ENCODE results near the gene ANLN.
"Not testable (repeated sequence)": the region's sequence is repeated elsewhere in the genome, so short reads cannot be mapped to it uniquely, and the experiment has no call there.

ANLN gene, protein sequence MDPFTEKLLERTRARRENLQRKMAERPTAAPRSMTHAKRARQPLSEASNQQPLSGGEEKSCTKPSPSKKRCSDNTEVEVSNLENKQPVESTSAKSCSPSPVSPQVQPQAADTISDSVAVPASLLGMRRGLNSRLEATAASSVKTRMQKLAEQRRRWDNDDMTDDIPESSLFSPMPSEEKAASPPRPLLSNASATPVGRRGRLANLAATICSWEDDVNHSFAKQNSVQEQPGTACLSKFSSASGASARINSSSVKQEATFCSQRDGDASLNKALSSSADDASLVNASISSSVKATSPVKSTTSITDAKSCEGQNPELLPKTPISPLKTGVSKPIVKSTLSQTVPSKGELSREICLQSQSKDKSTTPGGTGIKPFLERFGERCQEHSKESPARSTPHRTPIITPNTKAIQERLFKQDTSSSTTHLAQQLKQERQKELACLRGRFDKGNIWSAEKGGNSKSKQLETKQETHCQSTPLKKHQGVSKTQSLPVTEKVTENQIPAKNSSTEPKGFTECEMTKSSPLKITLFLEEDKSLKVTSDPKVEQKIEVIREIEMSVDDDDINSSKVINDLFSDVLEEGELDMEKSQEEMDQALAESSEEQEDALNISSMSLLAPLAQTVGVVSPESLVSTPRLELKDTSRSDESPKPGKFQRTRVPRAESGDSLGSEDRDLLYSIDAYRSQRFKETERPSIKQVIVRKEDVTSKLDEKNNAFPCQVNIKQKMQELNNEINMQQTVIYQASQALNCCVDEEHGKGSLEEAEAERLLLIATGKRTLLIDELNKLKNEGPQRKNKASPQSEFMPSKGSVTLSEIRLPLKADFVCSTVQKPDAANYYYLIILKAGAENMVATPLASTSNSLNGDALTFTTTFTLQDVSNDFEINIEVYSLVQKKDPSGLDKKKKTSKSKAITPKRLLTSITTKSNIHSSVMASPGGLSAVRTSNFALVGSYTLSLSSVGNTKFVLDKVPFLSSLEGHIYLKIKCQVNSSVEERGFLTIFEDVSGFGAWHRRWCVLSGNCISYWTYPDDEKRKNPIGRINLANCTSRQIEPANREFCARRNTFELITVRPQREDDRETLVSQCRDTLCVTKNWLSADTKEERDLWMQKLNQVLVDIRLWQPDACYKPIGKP

DNA sequence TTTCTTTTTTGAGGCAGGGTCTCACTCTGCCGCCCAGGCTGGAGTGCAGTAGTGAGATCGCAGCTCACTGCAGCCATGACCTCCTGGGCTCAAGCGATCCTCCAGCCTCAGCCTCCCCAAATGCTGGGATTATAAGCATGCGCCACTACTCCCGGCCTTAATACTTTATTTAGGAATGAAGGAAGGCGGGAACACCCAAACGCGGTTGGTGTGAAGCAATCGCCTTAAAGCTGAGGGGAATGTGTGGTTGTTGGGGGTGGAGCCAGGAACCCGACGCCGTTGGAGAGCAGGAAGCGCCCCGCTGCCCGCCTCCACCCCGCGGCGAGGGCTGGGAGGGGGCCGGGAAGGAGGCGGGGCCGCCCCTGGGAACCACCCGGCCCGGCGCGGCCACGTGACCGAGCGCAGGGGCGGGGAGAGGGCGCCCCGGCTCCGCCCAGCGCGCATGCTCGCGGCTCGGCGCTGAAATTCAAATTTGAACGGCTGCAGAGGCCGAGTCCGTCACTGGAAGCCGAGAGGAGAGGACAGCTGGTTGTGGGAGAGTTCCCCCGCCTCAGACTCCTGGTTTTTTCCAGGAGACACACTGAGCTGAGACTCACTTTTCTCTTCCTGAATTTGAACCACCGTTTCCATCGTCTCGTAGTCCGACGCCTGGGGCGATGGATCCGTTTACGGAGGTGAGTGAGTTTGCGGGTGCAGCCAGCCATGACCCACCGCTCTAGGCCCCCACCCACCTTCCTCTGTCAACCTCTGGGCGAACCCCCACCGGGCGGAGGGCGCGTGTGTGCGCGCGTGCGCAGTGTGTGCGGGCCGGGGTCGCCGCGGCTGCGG is at the start of gene ANLN:
TSS of gene ANLN (plus strand) at position 492 of the 828 bp plus-strand sequence. CDS start at position 657, 165 bp downstream.
- peak; percentile 91 for DNase-seq

DNA sequence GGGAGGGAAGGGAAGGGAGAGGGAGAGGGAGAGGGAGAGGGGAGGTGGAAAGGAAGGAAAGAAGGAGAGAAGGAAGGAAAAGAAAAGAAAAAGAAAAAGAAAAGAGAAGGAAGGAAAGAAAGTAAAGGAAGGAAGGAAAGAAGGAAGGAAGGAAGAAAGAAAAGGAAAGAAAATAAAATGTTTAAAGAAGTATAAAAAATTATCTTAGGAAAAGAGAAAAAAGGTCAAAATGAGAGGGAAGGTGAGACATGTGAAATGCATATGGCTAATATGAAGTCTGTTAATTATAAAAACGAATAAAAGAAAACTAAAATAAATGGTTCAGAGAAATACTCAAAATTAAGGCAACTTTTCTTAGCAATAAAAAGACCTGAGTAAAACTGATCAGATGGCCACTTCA is 46.1 kb upstream of the ANLN start:
- no peak for DNase-seq

DNA sequence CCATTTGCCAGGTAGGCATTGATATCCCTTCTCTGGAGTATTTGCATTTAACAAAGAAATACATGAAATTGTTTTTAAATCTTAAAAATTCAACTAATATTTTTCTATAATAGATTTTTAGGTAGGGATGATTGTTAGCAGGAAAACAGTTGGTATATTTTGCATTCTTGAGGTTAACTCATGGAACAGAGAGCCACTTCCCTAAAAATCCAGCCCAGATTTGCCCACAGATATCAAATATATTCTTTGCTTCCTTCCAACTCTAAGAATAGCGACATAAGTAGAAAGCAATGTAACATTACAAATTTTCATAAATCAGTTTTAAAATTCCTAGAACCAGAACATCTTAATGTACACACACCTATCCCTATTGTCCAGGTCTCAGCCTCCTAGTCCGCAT is 45.0 kb upstream of the ANLN start:
- no peak for DNase-seq

DNA sequence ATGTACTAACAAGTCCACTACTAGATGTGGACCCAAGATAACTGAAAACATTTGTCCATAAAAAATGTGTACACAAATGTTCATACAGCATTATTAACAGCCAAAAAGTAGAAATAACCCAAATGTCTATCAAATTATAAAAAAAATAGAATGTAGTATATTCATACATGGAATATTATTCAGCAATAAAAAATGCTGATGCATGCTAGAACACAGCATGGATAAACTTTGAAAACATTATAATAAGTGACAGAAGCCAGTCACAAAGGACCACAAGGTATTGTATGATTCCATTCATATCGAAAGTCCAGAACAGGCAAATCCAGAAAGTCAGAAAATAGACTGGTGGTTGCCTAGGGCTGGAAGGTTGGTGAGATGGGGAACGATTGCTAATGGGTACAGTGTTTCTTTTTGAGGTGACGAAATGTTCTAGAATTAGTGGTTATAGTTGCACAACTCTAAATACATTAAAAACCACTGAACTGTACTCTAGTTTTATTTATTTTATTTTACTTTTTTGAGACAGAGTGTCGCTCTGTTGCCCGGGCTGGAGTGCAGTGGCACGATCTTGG is 43.3 kb upstream of the ANLN start:
- no peak for DNase-seq

DNA sequence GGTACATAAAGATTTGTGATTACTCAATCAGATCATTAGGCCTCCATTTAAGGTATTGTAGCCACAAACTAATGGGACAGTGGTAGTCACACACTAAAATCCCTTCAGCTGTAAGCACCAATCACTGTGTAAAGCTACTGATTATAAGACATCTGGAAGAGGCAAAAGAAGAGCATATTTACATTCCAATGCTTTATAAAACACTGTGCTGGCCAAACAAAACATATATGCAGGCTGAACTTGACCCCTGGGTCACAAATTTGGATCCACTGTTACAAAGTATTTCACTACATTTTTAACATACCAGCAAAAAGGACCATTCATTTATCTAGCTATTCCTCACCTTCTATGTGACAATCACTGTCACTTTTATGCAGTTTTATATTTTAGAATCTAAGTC is 41.4 kb upstream of the ANLN start:
- no peak for DNase-seq

DNA sequence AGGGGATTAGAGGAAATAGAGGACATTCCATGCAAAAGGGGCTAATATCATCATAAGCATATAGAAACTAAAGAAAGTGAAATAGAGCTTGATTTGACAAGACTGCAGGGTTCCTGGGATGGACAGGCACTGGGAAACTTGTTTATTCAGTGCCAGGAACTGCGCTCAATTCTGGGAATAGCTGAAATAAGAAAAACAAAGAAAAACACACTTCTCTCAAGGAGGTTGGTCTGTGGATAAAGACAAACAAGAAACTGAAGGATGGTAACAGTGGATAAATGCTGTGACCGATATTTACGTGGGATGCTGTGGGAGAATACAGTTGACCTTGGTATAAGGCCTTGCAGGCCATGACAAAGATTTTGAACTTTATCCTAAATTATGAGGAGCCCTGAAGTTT is 40.9 kb upstream of the ANLN start:
- DNase-seq = no peak

DNA sequence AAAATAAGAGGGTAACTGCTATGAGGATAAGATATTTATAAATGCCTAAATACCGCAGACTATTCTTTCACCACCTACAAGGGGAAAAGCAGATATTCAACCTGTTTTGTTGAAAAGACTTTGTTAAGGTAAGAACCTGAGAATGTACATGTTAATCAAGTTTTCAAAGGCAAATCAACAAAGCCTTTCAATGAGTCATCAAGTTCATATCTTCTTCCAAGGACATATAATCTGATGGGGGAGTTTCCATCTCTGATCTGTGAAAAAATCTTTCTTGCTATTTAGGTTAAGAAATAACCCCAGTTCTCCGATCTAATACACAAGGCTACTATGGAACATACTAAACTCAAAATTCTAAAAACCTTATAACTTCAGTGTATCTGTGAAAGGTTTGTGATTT is 40.0 kb upstream of the ANLN start:
- no peak for DNase-seq

DNA sequence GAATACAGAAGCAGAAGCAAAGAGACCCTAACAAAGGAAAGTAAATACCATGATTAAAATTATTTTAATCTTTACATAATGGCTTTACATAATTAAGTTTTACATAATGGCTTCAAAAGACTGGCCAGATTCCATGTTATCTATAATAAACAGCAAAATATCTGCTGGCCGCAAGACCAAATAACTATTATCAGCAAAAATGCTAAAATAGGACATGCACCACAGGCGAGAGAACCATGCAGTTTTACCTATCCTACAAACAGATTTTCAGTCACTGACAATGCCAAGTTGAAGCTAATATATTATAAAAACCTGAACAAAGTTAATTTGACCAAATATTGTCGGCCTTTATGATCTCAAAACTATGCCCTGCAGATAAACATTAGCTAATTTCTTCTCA is 34.2 kb upstream of the ANLN start:
- DNase-seq = no peak

DNA sequence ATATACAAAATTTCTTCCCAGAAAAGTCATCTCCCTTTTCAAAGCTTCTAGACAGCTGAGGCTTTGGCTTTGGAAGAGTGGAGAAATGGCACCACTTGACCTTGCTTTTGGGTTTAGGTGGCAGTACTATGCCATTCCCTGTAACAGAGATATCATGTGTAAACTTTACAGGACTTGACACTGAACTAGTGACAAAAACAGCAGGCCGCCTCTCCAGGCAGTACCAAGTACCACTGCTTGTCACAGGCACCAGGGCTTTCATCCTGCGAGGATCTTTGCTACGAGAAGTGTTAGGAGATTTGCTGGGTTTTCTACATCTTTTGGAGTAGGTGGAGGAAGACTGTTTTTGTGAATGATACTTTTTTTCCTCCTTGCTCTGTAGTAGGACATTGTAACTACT is 32.6 kb upstream of the ANLN start:
- no peak for DNase-seq

DNA sequence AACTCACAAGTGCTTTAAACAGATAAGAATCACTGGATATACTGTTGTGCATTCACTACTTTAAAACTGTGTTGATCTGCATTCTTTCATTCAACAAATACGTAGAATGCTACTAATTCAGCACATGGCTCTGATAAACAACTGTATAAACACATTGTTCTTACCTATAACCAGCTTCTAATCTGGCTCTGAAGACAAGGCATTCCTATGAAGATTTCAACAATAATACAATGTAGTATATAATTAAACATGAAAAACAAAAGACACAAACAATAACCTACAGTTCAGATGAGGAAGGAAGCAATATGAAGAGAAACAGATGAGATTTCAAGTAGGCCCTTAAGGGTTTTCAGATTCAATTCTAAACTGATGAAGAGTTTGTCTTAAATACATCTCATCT is 31.1 kb upstream of the ANLN start:
- no peak for DNase-seq

DNA sequence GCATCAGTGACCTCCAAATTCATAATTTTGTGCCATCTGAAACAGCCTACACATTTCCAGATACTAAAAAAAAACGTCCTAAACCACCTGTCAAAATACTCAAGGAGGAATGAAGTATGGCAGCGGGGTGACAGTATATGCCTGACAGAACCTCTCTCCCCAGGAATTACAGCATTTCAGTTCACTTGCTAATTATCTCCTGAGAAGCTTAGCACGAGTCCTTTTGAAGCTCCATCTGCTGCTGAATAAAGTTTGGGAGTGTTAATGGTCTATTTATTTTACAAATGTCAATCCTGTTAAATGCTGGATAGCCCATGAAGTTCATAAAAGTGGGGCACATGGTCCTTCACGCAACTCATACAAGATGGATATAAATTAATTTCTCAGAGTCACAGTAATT is 29.4 kb upstream of the ANLN start:
- no peak for DNase-seq

DNA sequence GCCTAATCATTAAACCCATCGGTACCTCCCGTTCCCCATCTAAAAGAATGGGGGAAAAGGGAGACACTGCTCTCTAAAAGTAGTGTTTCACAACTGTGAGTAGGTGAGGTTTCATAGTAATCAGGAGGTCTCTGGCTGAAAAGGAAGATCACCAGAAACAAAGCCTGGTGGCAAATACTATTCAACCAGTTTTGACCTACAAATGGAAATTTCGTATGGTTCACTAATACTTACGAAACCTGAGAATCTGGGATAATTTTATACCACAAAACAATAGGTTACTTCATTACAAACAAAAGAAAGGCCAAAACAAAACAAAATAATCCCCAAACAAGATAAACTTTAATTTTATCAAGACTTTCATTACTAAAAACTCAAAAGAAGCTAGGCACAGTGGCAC is 28.4 kb upstream of the ANLN start:
- no peak for DNase-seq

DNA sequence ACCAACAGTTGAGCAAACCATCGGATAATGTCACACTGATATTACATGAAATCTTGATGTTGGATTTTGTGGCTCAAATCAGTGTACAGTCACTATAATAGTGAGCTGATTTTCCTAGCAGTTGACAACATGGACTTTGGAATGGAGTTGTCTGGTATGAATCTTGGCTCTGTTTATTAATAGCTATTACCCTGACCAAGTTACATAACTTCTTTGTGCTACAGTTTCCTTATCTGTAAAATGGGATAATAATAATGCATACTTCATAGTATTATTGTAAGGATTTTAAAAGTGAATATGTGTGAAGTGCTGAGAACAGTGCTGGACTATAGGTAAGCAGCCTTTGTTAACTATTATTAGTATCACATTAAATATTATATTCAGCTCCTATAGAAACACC is 26.1 kb upstream of the ANLN start:
- no peak for DNase-seq

DNA sequence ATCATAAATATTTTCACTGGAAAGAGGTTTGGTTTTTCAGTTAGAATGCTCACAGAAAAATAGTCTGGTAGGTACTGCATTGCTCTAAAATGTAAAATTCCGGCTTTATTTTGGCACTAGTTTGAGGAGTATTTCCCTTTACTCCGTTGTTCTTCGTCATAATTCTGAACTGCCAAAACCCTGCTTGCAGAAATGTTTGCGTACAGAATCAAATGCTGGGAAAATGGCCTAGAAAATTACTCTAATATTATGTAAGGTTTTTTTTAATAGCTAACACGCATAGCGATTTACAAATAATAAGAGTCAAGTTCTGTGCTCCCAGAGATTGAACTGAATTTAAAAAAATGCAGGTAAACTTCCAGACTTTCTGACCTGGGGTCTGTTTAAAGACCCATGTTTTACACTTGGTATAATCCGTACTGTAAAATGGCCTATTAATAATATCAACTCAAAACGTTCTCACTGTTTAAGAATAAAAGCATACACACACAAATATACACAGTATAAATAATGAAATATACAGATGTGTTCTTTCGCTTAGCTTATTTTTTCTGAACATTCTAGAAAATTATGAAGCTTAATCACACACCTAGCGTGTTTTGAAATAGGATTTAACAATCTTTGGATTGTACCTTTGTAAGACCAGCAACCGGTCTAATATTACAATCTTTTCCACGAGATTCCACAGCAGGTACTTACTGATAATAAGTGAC is 23.5 kb upstream of the ANLN start:
- no peak for DNase-seq

DNA sequence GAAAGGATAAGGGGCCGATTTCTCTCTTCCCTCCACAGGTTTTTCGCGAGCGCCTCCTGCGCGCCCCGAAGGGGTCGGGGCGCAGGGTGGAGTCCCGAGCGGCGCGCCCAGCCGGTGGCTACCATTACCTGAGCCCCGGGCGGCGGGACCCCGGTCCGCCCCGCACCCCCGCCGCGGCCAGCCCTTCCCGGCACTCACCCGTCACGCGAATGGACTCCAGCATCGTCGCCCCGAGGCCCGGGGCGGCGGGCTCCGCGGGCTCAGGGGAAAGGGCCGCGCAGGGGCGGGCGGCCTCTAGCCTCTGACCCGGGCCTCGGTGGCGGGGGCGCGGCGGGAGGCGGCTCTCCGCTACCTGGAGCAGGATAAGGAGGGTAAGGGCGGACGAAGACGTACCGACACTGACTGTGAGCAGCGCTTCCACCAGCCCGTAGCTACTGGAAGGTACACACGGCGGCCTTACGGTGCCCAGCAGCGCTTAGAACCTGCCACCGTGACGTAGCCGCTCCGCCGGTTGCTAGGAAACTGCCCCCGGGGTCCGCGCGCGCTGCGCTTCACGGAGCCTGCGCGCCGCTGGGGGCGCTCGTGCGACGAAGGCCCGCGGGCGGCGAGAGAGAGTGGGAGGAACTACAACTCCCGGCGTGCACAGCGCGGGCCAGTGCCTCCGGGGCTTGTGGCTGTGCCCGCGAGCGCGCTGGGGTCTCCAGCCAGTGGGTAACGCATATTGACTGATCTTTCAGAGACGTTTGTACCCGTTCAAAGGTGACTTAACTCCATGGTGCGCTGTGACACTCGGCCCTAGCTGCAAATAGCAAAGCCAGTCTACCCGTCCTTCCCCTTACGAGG is 22.7 kb upstream of the ANLN start:
- peak; percentile 45 for DNase-seq

DNA sequence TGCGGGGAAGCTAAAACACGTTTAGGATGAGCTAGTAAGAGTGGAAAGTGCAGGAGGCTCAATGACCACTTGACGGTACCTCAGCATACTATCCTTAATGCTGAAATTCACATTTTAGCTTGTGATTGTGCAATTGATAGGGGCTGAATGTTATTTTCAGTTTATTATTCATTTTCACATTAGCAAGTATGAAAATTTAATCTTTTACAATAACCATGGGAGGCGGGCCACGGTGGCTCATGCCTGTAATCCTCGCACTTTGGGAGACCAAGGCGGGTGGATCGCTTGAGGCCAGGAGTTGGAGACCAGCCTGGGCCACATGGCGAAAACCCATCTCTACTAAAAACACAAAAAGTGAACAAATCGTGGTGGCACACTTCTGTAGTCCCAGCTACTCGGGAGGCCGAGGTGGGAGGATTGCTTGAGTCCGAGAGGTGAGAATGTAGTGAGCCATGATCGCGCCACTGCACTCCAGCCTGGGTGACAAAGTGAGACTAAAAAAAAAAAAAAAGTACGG is 22.0 kb upstream of the ANLN start:
- DNase-seq = no peak

DNA sequence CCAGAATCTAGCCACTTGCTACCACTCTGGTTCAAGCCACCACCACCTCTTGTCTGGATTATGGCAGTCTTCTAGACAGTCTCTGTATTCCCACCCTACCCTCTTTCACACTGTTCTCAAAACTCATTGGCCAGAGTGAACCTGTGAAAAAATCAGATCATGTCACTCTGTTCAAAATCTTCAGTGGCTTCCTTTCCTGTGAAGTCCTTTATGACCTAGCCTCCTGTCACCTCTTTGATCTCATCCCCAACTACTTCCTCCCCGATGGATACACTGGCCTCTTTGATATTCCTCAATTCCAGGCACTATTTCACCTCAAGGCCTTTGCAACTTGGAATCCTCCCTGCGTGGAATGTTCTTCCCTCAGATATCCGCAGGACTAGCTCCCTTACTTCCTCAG is 21.2 kb upstream of the ANLN start:
- no peak for DNase-seq

DNA sequence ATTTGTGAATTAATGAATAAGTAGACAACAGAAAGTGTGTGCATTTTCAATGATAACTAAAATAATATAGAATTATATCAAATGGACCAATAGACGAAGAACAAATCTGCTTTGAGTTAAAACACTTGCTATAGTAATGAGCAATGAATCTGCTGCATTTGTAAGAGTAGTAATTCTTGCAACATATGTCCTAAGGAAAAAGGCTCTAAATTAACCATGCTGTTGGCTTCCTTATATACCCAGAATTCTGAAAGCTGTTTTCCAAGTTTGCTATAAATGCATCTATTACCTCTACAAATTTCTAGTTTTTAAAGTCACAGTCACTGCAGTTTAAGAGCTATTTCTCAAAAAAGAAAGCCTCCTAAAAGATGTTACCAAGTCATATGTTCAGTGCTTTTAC is 20.5 kb upstream of the ANLN start:
- no peak for DNase-seq

DNA sequence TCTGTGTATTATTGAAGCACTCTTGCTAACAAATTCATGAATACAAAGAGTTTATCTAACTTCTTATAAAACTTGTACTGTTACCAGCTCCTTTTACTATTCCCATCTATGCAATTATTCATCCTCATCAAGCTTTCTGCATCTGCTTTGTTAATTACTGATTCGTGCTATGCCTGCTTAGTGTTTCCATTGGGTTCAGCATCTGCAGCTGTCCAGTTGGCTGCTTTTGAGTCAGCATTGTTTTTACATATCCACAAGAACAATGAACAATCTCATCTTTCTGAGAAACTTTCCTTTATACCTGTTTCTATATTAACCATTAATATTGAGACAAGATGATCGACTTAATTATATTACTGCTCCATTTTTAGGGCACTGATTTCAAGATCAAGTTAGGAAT is 19.6 kb upstream of the ANLN start:
- no peak for DNase-seq

DNA sequence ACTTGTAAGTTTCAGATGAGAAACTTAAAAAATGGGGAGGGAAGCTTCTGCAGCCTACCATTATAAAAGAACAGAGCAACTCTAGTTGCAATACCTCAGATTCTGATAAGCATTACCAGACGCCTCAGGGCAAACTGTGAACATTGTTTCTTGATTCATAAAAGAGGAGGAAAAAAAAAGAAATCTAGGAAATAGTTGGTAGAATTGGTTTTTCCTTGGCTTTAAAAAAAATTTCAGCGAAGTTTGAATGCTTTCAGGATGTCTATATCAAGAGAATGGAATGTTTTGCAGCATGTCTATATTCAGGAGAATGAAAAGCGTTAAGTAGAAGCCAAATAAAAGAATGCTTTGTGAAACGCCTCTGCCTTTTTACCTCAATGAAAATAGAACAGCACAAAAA is 17.5 kb upstream of the ANLN start:
- DNase-seq = no peak

DNA sequence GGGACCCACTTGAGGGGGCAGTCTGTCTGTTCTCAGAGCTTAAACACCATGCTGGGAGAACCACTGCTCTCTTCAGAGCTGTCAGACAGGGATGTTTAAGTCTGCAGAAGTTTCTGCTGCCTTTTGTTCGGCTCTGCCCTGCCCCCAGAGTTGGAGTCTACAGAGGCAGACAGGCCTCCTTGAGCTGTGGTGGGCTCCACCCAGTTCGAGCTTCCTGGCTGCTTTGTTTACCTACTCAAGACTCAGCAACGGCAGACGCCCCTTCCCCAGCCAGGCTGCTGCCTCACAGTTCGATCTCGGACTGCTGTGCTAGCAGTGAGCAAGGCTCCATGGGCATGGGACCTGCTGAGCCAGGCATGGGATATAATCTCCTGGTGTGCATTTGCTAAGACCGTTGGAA is 11.1 kb upstream of the ANLN start:
- not testable (repeated sequence) for DNase-seq

All from GF-D8 (cell line).